ENCODE measurements around the gene LINGO4. TPM values are rescaled to one million over a fixed set of nuclear protein-coding genes. Genes with fewer than 3 reads are reported as not detected.

LINGO4 gene
- polyA plus RNA-seq, 1 donor (not counting 4 experiments of a cell fraction or from before 2014, with no cell fraction given): not detected

DNA sequence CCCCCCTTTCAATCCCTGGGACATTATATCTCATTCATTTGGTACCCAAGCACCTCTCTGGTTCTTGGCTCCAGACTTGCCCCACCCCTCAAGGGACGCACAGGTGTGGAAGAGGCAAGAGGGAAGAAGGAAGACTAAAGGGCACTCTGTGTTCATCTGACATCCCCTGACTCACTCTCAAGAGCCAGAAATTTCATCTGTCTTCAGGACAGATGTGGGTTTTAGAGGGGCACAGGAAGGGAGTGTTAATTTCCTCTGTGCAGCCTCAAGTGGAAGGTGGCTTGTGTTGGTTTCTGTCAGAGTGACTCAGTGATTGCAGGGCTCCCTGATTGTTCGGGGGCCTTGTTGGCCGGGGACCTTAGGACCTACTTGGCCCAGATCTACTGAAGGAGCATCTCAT lies 32.0 kb upstream of the LINGO4 start:
- TF ChIP-seq, protein P1, sequence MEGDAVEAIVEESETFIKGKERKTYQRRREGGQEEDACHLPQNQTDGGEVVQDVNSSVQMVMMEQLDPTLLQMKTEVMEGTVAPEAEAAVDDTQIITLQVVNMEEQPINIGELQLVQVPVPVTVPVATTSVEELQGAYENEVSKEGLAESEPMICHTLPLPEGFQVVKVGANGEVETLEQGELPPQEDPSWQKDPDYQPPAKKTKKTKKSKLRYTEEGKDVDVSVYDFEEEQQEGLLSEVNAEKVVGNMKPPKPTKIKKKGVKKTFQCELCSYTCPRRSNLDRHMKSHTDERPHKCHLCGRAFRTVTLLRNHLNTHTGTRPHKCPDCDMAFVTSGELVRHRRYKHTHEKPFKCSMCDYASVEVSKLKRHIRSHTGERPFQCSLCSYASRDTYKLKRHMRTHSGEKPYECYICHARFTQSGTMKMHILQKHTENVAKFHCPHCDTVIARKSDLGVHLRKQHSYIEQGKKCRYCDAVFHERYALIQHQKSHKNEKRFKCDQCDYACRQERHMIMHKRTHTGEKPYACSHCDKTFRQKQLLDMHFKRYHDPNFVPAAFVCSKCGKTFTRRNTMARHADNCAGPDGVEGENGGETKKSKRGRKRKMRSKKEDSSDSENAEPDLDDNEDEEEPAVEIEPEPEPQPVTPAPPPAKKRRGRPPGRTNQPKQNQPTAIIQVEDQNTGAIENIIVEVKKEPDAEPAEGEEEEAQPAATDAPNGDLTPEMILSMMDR (optimal IDR thresholded peaks at IDR 0.05 in 1 of 3, IDR thresholded peaks at IDR 0.05 in 1 of 3, conservative IDR thresholded peaks at IDR 0.05 in 1 of 3; ENCODE audit: extremely low read depth in 1 of 3, insufficient read depth in 2 of 3, low read length in 3 of 3): no peak
- no peak for TF ChIP-seq EZH2 (IDR thresholded peaks at IDR 0.05; ENCODE audit: low read length)

GRCh38 chr1:151835596-151835995 lies 30.4 kb upstream of the LINGO4 start:
- peaks cover 41% of the 10 kb centered on the region for H3K4me1 ChIP-seq (ENCODE audit: control insufficient read depth, extremely low read depth, insufficient read depth, low read length)
- H3K79me2 ChIP-seq (ENCODE audit: control insufficient read depth, insufficient read depth, low read length): no peaks in the 10 kb centered on the region
- no peak overlapping the region for H3K27ac ChIP-seq (ENCODE audit: control insufficient read depth, insufficient read depth, low read length)
- DNase-seq (ENCODE audit: low read depth, low spot score) (no peak), FAIRE-seq (no peak)
- H3K27me3 ChIP-seq (ENCODE audit: control insufficient read depth, extremely low read depth, insufficient read depth, low read length): no peaks in the 10 kb centered on the region
- peaks cover 2% of the 10 kb centered on the region for H3K9me1 ChIP-seq (ENCODE audit: control insufficient read depth, extremely low read depth, insufficient read depth, low read length)
- H3K4me2 ChIP-seq (ENCODE audit: control insufficient read depth, extremely low read depth, insufficient read depth, low read depth, low read length): no peak overlapping the region
- no peaks in the 10 kb centered on the region for H4K20me1 ChIP-seq (ENCODE audit: control insufficient read depth, extremely low read depth, insufficient read depth, low read length)
- no peak overlapping the region for H2AFZ ChIP-seq (ENCODE audit: control insufficient read depth, low read length)
- H3K36me3 ChIP-seq (ENCODE audit: control insufficient read depth in 2 of 2, extremely low read depth in 1 of 2, insufficient read depth in 2 of 2, low read length in 2 of 2): no peaks in the 10 kb centered on the region
- H3K9me3 ChIP-seq (ENCODE audit: control insufficient read depth, low read depth, low read length): no peaks in the 10 kb centered on the region
- no peak overlapping the region for H3K4me3 ChIP-seq (ENCODE audit: control insufficient read depth in 2 of 3, extremely low read depth in 1 of 3, insufficient read depth in 2 of 3, low read depth in 1 of 3, low read length in 3 of 3)
- TF ChIP-seq EZH2 (IDR thresholded peaks at IDR 0.05; ENCODE audit: low read length): no peak
- TF ChIP-seq, protein P1 (optimal IDR thresholded peaks at IDR 0.05 in 1 of 3, IDR thresholded peaks at IDR 0.05 in 1 of 3, conservative IDR thresholded peaks at IDR 0.05 in 1 of 3; ENCODE audit: extremely low read depth in 1 of 3, insufficient read depth in 2 of 3, low read length in 3 of 3): no peak
- H3K9ac ChIP-seq (ENCODE audit: control insufficient read depth, extremely low read depth, insufficient read depth, low read length): no peak overlapping the region
- dilution Hi-C loops (cut with MboI; ENCODE audit: extremely low pct_ligation_motif_present, low sequenced_read_pairs): no loop called here

More for the DNA sequence above, 32.0 kb upstream of the LINGO4 start:
- no peaks in the 10 kb centered on the region for H4K20me1 ChIP-seq (ENCODE audit: control insufficient read depth, extremely low read depth, insufficient read depth, low read length)
- no peaks in the 10 kb centered on the region for H3K79me2 ChIP-seq (ENCODE audit: control insufficient read depth, insufficient read depth, low read length)
- H3K9me3 ChIP-seq (ENCODE audit: control insufficient read depth, low read depth, low read length): no peaks in the 10 kb centered on the region
- dilution Hi-C loops (cut with MboI; ENCODE audit: extremely low pct_ligation_motif_present, low sequenced_read_pairs): no loop called here
- FAIRE-seq (peak; percentile 36), DNase-seq (ENCODE audit: low read depth, low spot score) (no peak)
- peak overlapping the region; percentile 70 for H3K27ac ChIP-seq (ENCODE audit: control insufficient read depth, insufficient read depth, low read length)
- peak overlapping the region; percentile 38 for H3K4me2 ChIP-seq (ENCODE audit: control insufficient read depth, extremely low read depth, insufficient read depth, low read depth, low read length)
- peaks cover 2% of the 10 kb centered on the region for H3K9me1 ChIP-seq (ENCODE audit: control insufficient read depth, extremely low read depth, insufficient read depth, low read length)
- H3K27me3 ChIP-seq (ENCODE audit: control insufficient read depth, extremely low read depth, insufficient read depth, low read length): no peaks in the 10 kb centered on the region
- H3K36me3 ChIP-seq (ENCODE audit: control insufficient read depth in 2 of 2, extremely low read depth in 1 of 2, insufficient read depth in 2 of 2, low read length in 2 of 2): no peaks in the 10 kb centered on the region
- no peak overlapping the region for H3K9ac ChIP-seq (ENCODE audit: control insufficient read depth, extremely low read depth, insufficient read depth, low read length)
- H3K4me1 ChIP-seq (ENCODE audit: control insufficient read depth, extremely low read depth, insufficient read depth, low read length): peaks cover 36% of the 10 kb centered on the region
- H2AFZ ChIP-seq (ENCODE audit: control insufficient read depth, low read length): no peak overlapping the region
- no peak overlapping the region for H3K4me3 ChIP-seq (ENCODE audit: control insufficient read depth in 2 of 3, extremely low read depth in 1 of 3, insufficient read depth in 2 of 3, low read depth in 1 of 3, low read length in 3 of 3)

Measured in keratinocyte (primary cell).